ENCODE measurements around the gene DNAH7.

DNA sequence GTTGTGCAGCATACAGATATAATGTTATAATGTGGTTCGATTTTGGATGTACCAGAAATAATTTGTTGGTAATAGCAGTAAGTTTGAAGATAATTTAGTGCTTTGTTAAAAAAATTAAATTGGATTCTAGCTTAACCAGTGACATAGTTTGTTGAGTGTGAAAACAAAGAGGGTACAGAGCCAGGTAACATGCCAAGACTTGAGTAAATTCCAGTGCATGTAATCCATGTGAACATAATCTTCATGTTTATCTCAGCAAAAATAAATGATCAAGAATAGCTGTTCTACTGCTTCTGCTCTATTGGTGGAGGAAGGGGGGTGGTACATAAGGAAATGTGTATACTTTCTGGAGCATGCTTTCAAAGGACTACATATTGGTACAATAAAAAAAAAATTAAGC is 165.8 kb downstream of the DNAH7 start:
- TF ChIP-seq EZH2 (IDR thresholded peaks at IDR 0.05; ENCODE audit: borderline replicate concordance, insufficient read depth, low read depth, low read length, poor library complexity, severe bottlenecking), result no peak
- TF ChIP-seq, protein P1, sequence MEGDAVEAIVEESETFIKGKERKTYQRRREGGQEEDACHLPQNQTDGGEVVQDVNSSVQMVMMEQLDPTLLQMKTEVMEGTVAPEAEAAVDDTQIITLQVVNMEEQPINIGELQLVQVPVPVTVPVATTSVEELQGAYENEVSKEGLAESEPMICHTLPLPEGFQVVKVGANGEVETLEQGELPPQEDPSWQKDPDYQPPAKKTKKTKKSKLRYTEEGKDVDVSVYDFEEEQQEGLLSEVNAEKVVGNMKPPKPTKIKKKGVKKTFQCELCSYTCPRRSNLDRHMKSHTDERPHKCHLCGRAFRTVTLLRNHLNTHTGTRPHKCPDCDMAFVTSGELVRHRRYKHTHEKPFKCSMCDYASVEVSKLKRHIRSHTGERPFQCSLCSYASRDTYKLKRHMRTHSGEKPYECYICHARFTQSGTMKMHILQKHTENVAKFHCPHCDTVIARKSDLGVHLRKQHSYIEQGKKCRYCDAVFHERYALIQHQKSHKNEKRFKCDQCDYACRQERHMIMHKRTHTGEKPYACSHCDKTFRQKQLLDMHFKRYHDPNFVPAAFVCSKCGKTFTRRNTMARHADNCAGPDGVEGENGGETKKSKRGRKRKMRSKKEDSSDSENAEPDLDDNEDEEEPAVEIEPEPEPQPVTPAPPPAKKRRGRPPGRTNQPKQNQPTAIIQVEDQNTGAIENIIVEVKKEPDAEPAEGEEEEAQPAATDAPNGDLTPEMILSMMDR (IDR thresholded peaks at IDR 0.05), result no peak
